GM23338 (cell line): ENCODE results near the gene AFF3. TPM values are rescaled to one million over a fixed set of nuclear protein-coding genes. Genes with fewer than 3 reads are reported as not detected.

Experiments
- ATAC-seq: fragments of 200-7000 bp; cut with Tn5 transposase; 3 replicates; pipeline ENCODE4 v1.9.1; 2020
- DNase-seq: peaks from one replicate; pipeline ENCODE4 v3.0.0-alpha.2; 2015; ENCODE audit warnings: low spot score
- H2AFZ ChIP-seq: fragments of 200-600 bp; sonication (generic); 2 replicates; pipeline ENCODE4 v1.8.0; 2016; ENCODE audit warnings: antibody characterized with exemption, mild to moderate bottlenecking, moderate library complexity
- H3F3A ChIP-seq: fragments of 200-600 bp; sonication (generic); replicated peaks from 2 replicates; pipeline ENCODE4 v1.8.0; 2017; ENCODE audit warnings: antibody characterized with exemption, mixed run types, low read depth
- H3K27ac ChIP-seq: fragments of 200-600 bp; sonication (generic); 2 replicates; pipeline ENCODE4 v1.6.1; 2016; ENCODE audit warnings: low read depth
- H3K27me3 ChIP-seq: fragments of 200-600 bp; sonication (generic); 2 replicates; pipeline ENCODE4 v1.8.0; 2016; ENCODE audit warnings: mild to moderate bottlenecking, mixed run types, moderate library complexity; ENCODE audit not compliant: insufficient read depth
- H3K36me3 ChIP-seq: fragments of 200-600 bp; sonication (generic); 2 replicates; pipeline ENCODE4 v1.8.0; 2016; ENCODE audit warnings: mild to moderate bottlenecking; ENCODE audit not compliant: insufficient read depth
- H3K4me1 ChIP-seq: fragments of 200-600 bp; sonication (generic); 2 replicates; pipeline ENCODE4 v1.8.0; 2016; ENCODE audit warnings: mild to moderate bottlenecking, moderate library complexity; ENCODE audit not compliant: insufficient read depth
- H3K4me2 ChIP-seq: fragments of 200-600 bp; sonication (generic); 2 replicates; pipeline ENCODE4 v1.7.1; 2017; ENCODE audit warnings: mixed run types
- H3K4me3 ChIP-seq: fragments of 200-600 bp; sonication (generic); 2 replicates; pipeline ENCODE4 v1.6.1; 2016; ENCODE audit warnings: mixed run types
- H3K79me2 ChIP-seq: fragments of 200-600 bp; sonication (generic); replicated peaks from 2 replicates; pipeline ENCODE4 v1.8.0; 2017; ENCODE audit warnings: mild to moderate bottlenecking; ENCODE audit not compliant: insufficient read depth
- H3K9me2 ChIP-seq: fragments of 200-600 bp; sonication (generic); 2 replicates; pipeline ENCODE4 v1.8.0; 2017; ENCODE audit not compliant: insufficient read depth
- H4K20me1 ChIP-seq: fragments of 200-600 bp; sonication (generic); replicated peaks from 2 replicates; pipeline ENCODE4 v1.8.0; 2017; ENCODE audit warnings: mild to moderate bottlenecking; ENCODE audit not compliant: insufficient read depth
- H3K27ac Mint-ChIP-seq: 2 replicates; pipeline ENCODE4 v1.8.0; 2020; ENCODE audit warnings: inconsistent platforms, mild to moderate bottlenecking, moderate library complexity, mixed read lengths
- H3K27me3 Mint-ChIP-seq: 3 replicates; pipeline ENCODE4 v1.8.0; 2022; ENCODE audit warnings: low read depth, mild to moderate bottlenecking, moderate library complexity, mixed read lengths, inconsistent platforms; ENCODE audit not compliant: insufficient read depth, poor library complexity
- H3K36me3 Mint-ChIP-seq: 3 replicates; pipeline ENCODE4 v1.8.0; 2021; ENCODE audit warnings: low read depth, mild to moderate bottlenecking, inconsistent platforms, moderate library complexity, mixed read lengths
- H3K4me1 Mint-ChIP-seq: 3 replicates; pipeline ENCODE4 v1.8.0; 2020; ENCODE audit warnings: mild to moderate bottlenecking, inconsistent platforms, mixed read lengths
- H3K4me3 Mint-ChIP-seq: 3 replicates; pipeline ENCODE4 v1.8.0; 2021; ENCODE audit warnings: moderate library complexity, mild to moderate bottlenecking, inconsistent platforms, mixed read lengths
- H3K9me3 Mint-ChIP-seq: 3 replicates; pipeline ENCODE4 v1.8.0; 2020; ENCODE audit warnings: moderate library complexity, mild to moderate bottlenecking, inconsistent platforms, mixed read lengths
- ETS1 ChIP-seq: IDR thresholded peaks from 2 replicates; pipeline ENCODE4 v1.6.1; 2016; ENCODE audit warnings: antibody characterized with exemption
- EZH2 ChIP-seq: fragments of 200-600 bp; sonication (generic); IDR thresholded peaks from one replicate; pipeline ENCODE4 v1.8.0; 2017; ENCODE audit warnings: antibody characterized with exemption, mild to moderate bottlenecking, low read depth; ENCODE audit not compliant: unreplicated experiment
- EZH2phosphoT487 ChIP-seq: fragments of 200-600 bp; sonication (generic); IDR thresholded peaks from one replicate; pipeline ENCODE4 v1.8.1; 2018; ENCODE audit warnings: antibody characterized with exemption; ENCODE audit not compliant: unreplicated experiment
- NANOG ChIP-seq: IDR thresholded peaks from 2 replicates; pipeline ENCODE4 v1.6.1; 2016; ENCODE audit warnings: antibody characterized with exemption, borderline replicate concordance
- STAT1 ChIP-seq: IDR thresholded peaks from one replicate; pipeline ENCODE4 v1.6.1; 2016; ENCODE audit warnings: antibody characterized with exemption; ENCODE audit not compliant: unreplicated experiment
- ZNF114 ChIP-seq: fragments of 250-450 bp; sonication (Bioruptor Pico); IDR thresholded peaks from 2 replicates; pipeline ENCODE4 v1.5.0; 2020; ENCODE audit warnings: mild to moderate bottlenecking, moderate library complexity
- ZNF331 ChIP-seq: fragments of 250-450 bp; sonication (Bioruptor Pico); IDR thresholded peaks from 2 replicates; pipeline ENCODE4 v1.5.0; 2020; ENCODE audit warnings: low read depth, mild to moderate bottlenecking, moderate library complexity
- ZNF462 ChIP-seq: fragments of 250-450 bp; sonication (Bioruptor Pico); IDR thresholded peaks from 2 replicates; pipeline ENCODE4 v1.5.0; 2020; ENCODE audit warnings: mild to moderate bottlenecking, moderate library complexity
- polyA plus RNA-seq: library from polyadenylated mRNA; unstranded; fragments of >200 nt; fragmentation: Nextera tagmentation; extraction: Ambion mirVana; gene quantifications from 2 replicates; pipeline ENCODE4 v1.2.1, GENCODE V29; 2016
- total RNA-seq: library from RNA; depleted of rRNA; stranded (reverse); fragments of >200 nt; shearing (Covaris generic); gene quantifications from 2 replicates; pipeline ENCODE4 v1.2.3, GENCODE V29; 2014

AFF3 gene
- total and polyA plus RNA-seq, 2 experiments from 2014 or later: 0.73 to 1.4 TPM

GRCh38 chr2:99794414-99794813 is 348.0 kb downstream of the AFF3 start (continued):
- TF ChIP-seq ZNF462 (CRISPR knock-in tag) (no peak), NANOG (no peak), ETS1 (no peak), STAT1 (no peak)

- DNase-seq: no peak
- ATAC-seq: no peak
- peaks cover 8% of the 10 kb centered on the region for H3K4me1 Mint-ChIP-seq
- TF ChIP-seq EZH2phosphoT487 (no peak), ZNF114 (CRISPR knock-in tag) (no peak), ZNF462 (CRISPR knock-in tag) (no peak), ZNF331 (no peak), EZH2 (no peak)
These were observed 349.4 kb downstream of the AFF3 start for GRCh38 chr2:99793022-99793421.

More at GRCh38 chr2:99793022-99793421, 349.4 kb downstream of the AFF3 start:
- Histone ChIP-seq H3K4me2 (no peak overlapping the region), H3K36me3 (no peaks in the 10 kb centered on the region), H3K79me2 (no peaks in the 10 kb centered on the region), H2AFZ (no peak overlapping the region), H3F3A (no peaks in the 10 kb centered on the region), H3K27me3 (no peaks in the 10 kb centered on the region), H3K9me2 (no peaks in the 10 kb centered on the region), H3K27ac (no peak overlapping the region), H3K4me3 (no peak overlapping the region), H4K20me1 (no peaks in the 10 kb centered on the region), H3K4me1 (no peaks in the 10 kb centered on the region)
- Mint-ChIP-seq H3K4me3 (no peak overlapping the region), H3K9me3 (peaks cover 25% of the 10 kb centered on the region), H3K36me3 (peaks cover 11% of the 10 kb centered on the region; the same call in 2 of the 3 replicates), H3K27me3 (peaks cover 1% of the 10 kb centered on the region), H3K27ac (no peak overlapping the region; the same call in 1 of the 2 replicates)
